DOHH2 (cell line): ENCODE results near the gene THYN1.

Source experiments
- H3F3A ChIP-seq: fragments of 200-600 bp; sonication (generic), shearing (Covaris generic); 2 replicates; pipeline ENCODE4 v1.6.0; 2016; ENCODE audit warnings: antibody characterized with exemption, mild to moderate bottlenecking; ENCODE audit not compliant: control insufficient read depth, insufficient read depth
- H3K27ac ChIP-seq: fragments of 200-600 bp; sonication (generic); 2 replicates; pipeline ENCODE4 v1.5.1; 2014; ENCODE audit warnings: low read depth, mild to moderate bottlenecking, low read length, moderate library complexity
- H3K27me3 ChIP-seq: fragments of 200-600 bp; sonication (generic); 2 replicates; pipeline ENCODE4 v1.6.1; 2014; ENCODE audit warnings: mild to moderate bottlenecking, low read length, mixed read lengths; ENCODE audit not compliant: control insufficient read depth
- H3K36me3 ChIP-seq: fragments of 200-600 bp; sonication (generic); 2 replicates; pipeline ENCODE4 v1.6.1; 2014; ENCODE audit warnings: mild to moderate bottlenecking, low read length, moderate library complexity, mixed read lengths; ENCODE audit not compliant: control insufficient read depth
- H3K4me1 ChIP-seq: fragments of 200-600 bp; sonication (generic); 2 replicates; pipeline ENCODE4 v1.6.1; 2014; ENCODE audit warnings: mild to moderate bottlenecking, low read length, mixed read lengths; ENCODE audit not compliant: control insufficient read depth
- H3K4me2 ChIP-seq: fragments of 200-600 bp; sonication (generic); 2 replicates; pipeline ENCODE4 v1.6.0; 2014; ENCODE audit warnings: mild to moderate bottlenecking, low read length, moderate library complexity
- H3K4me3 ChIP-seq: fragments of 200-600 bp; sonication (generic); 2 replicates; pipeline ENCODE4 v1.5.1; 2014; ENCODE audit warnings: mild to moderate bottlenecking, low read length, mixed read lengths
- H3K79me2 ChIP-seq: fragments of 200-600 bp; sonication (generic); 2 replicates; pipeline ENCODE4 v1.6.1; 2014; ENCODE audit warnings: mild to moderate bottlenecking, low read length, mixed read lengths; ENCODE audit not compliant: control insufficient read depth
- H3K9me2 ChIP-seq: fragments of 200-600 bp; sonication (generic); replicated peaks from 2 replicates; pipeline ENCODE4 v1.6.1; 2014; ENCODE audit warnings: mild to moderate bottlenecking, low read length, mixed read lengths; ENCODE audit not compliant: control insufficient read depth
- H3K9me3 ChIP-seq: fragments of 200-600 bp; sonication (generic); 2 replicates; pipeline ENCODE4 v1.6.1; 2014; ENCODE audit warnings: antibody characterized with exemption, low read length, mixed read lengths; ENCODE audit not compliant: control insufficient read depth, insufficient read depth
- H4K20me1 ChIP-seq: fragments of 200-600 bp; sonication (generic); 2 replicates; pipeline ENCODE4 v1.6.0; 2014; ENCODE audit warnings: low read depth, mild to moderate bottlenecking, antibody characterized with exemption, low read length, moderate library complexity; ENCODE audit not compliant: control insufficient read depth, insufficient read depth
- EZH2phosphoT487 ChIP-seq: fragments of 200-600 bp; sonication (generic); IDR thresholded peaks from 2 replicates; pipeline ENCODE4 v1.6.1; 2017; ENCODE audit warnings: borderline replicate concordance, mild to moderate bottlenecking, antibody characterized with exemption, low read length, moderate library complexity, mixed read lengths
- TF ChIP-seq, protein P1 (sequence below): fragments of 200-600 bp; sonication (generic); IDR thresholded peaks from one replicate; pipeline ENCODE4 v1.5.1; 2014; ENCODE audit warnings: antibody characterized with exemption, mild to moderate bottlenecking, low read depth, low read length; ENCODE audit not compliant: poor library complexity, severe bottlenecking

THYN1 gene

DNA sequence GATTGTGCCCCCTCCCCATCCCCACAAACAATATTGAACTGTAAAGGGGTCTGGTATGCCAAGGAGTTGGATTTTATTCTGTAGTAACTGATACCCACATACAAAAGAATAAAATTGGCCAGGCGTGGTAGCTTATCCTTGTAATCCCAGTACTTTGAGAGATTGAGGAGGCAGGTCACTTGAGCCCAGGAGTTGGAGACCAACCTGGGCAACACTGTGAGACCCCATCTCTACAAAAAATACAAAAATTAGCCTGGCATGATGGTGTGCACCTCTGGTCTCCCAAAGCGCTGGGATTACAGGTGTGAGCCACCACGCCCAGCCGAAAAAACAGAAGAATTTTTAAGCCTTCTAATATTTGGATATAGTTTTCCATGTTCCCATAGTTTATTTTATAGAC is 18.8 kb upstream of the THYN1 start:
- Histone ChIP-seq H3K4me3 (no peak overlapping the region), H3K4me2 (no peak overlapping the region), H3K79me2 (no peaks in the 10 kb centered on the region), H3K36me3 (no peaks in the 10 kb centered on the region), H3F3A (no peaks in the 10 kb centered on the region), H3K27ac (no peak overlapping the region), H3K27me3 (peaks cover 30% of the 10 kb centered on the region), H3K4me1 (no peaks in the 10 kb centered on the region), H3K9me3 (no peaks in the 10 kb centered on the region), H4K20me1 (no peaks in the 10 kb centered on the region), H3K9me2 (no peaks in the 10 kb centered on the region)
- TF ChIP-seq EZH2phosphoT487: no peak
- TF ChIP-seq, protein P1, sequence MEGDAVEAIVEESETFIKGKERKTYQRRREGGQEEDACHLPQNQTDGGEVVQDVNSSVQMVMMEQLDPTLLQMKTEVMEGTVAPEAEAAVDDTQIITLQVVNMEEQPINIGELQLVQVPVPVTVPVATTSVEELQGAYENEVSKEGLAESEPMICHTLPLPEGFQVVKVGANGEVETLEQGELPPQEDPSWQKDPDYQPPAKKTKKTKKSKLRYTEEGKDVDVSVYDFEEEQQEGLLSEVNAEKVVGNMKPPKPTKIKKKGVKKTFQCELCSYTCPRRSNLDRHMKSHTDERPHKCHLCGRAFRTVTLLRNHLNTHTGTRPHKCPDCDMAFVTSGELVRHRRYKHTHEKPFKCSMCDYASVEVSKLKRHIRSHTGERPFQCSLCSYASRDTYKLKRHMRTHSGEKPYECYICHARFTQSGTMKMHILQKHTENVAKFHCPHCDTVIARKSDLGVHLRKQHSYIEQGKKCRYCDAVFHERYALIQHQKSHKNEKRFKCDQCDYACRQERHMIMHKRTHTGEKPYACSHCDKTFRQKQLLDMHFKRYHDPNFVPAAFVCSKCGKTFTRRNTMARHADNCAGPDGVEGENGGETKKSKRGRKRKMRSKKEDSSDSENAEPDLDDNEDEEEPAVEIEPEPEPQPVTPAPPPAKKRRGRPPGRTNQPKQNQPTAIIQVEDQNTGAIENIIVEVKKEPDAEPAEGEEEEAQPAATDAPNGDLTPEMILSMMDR: no peak

- Histone ChIP-seq H3K79me2 (no peaks in the 10 kb centered on the region), H3K4me3 (no peak overlapping the region), H3K27me3 (peaks cover 20% of the 10 kb centered on the region), H3K9me2 (no peaks in the 10 kb centered on the region), H4K20me1 (no peaks in the 10 kb centered on the region), H3F3A (no peaks in the 10 kb centered on the region), H3K36me3 (no peaks in the 10 kb centered on the region), H3K4me2 (no peak overlapping the region), H3K4me1 (no peaks in the 10 kb centered on the region), H3K27ac (no peak overlapping the region), H3K9me3 (no peaks in the 10 kb centered on the region)
- no peak for TF ChIP-seq EZH2phosphoT487
- TF ChIP-seq, protein P1: peak; percentile 23
These were observed 17.1 kb upstream of the THYN1 start for GRCh38 chr11:134270250-134270714.

- TF ChIP-seq, protein P1: no peak
- TF ChIP-seq EZH2phosphoT487: no peak
These were observed 14.8 kb upstream of the THYN1 start for GRCh38 chr11:134267966-134268365.

GRCh38 chr11:134267461-134267860 is 14.3 kb upstream of the THYN1 start:
- Histone ChIP-seq H3K9me2 (no peaks in the 10 kb centered on the region), H3K27ac (no peak overlapping the region), H3K9me3 (no peaks in the 10 kb centered on the region), H3K4me2 (no peak overlapping the region), H3K79me2 (no peaks in the 10 kb centered on the region), H3K27me3 (no peaks in the 10 kb centered on the region; the same call in 1 of the 2 replicates), H4K20me1 (no peaks in the 10 kb centered on the region), H3K36me3 (no peaks in the 10 kb centered on the region), H3K4me3 (no peak overlapping the region), H3K4me1 (no peaks in the 10 kb centered on the region), H3F3A (no peaks in the 10 kb centered on the region)
- TF ChIP-seq EZH2phosphoT487: no peak
- TF ChIP-seq, protein P1: no peak

More at GRCh38 chr11:134267966-134268365, 14.8 kb upstream of the THYN1 start:
- Histone ChIP-seq H3K9me3 (no peaks in the 10 kb centered on the region), H3F3A (no peaks in the 10 kb centered on the region), H3K27me3 (peaks cover 2% of the 10 kb centered on the region; the same call in 1 of the 2 replicates), H4K20me1 (no peaks in the 10 kb centered on the region), H3K27ac (no peak overlapping the region), H3K4me3 (no peak overlapping the region), H3K4me1 (no peaks in the 10 kb centered on the region), H3K36me3 (no peaks in the 10 kb centered on the region), H3K9me2 (no peaks in the 10 kb centered on the region), H3K4me2 (no peak overlapping the region), H3K79me2 (no peaks in the 10 kb centered on the region)
